Fibroblast of the aortic adventitia (primary cell): ENCODE measurements around the gene WDR70. TPM values are rescaled to one million over a fixed set of nuclear protein-coding genes. Genes with fewer than 3 reads are reported as not detected.

ENCODE experiments used
- DNase-seq: peaks from one replicate; pipeline ENCODE4 v3.0.0-alpha.2; 2010; ENCODE audit warnings: low read depth
- H3K4me3 ChIP-seq: 2 replicates; pipeline ENCODE4 v1.5.1; 2011; ENCODE audit warnings: low read depth, mild to moderate bottlenecking, control low read depth, low read length, moderate library complexity
- total RNA-seq: library from RNA; depleted of rRNA; stranded (reverse); fragments of >200 nt; gene quantifications from 2 replicates; pipeline ENCODE4 v1.2.3, GENCODE V29; 2012; ENCODE audit warnings: low replicate concordance
- TF ChIP-seq, protein P1 (sequence below): IDR thresholded peaks from 2 replicates; pipeline ENCODE4 v1.5.1; 2011; ENCODE audit warnings: mild to moderate bottlenecking, low read length, control low read depth, inconsistent platforms; ENCODE audit not compliant: insufficient read depth

The WDR70 gene
- total RNA-seq, 1 donor = 24.6 TPM

DNA sequence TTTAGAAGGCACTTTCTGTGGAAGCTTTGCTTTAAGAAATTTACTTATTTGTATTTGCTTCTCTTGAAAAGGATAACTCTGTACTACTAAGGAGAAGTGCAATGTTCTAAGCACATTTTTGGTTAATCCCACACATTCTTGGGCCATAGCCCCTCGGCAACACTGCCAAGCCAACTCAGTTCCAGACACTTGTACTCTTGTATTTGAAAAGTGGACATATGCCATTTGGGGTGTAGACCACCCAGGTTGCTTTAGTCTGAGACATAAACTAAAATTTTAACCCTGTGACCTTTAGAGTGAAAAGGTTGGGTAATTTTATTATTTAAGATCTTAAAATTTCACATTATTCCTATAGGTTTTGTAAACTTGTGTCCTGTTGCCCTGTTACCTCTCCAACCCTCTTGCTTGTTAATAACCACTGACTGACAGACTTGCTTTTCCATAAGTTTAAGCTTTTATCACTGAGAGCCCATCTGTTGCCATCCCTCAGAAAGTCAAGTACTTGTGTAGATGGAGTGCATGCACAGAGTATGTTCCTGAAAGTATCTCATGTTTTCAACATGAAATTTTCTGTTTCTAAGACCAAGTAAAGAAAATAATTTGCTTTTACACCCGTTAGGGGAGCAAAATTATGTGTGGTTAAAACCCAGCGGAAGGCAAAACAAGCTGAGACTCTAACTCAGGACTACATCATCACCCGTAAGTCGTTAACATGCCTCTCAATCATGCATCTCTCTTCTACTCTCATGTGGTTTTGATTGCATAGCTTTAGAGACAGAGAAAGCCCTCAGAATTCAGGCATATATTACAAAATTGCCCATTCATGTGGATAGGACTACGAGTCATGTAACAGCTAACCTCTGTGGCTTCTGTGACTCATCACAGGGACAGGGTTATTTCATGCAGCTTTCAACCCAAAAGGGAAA, 343.4 kb downstream of the WDR70 start:
- peak; percentile 88 for DNase-seq
- TF ChIP-seq, protein P1, sequence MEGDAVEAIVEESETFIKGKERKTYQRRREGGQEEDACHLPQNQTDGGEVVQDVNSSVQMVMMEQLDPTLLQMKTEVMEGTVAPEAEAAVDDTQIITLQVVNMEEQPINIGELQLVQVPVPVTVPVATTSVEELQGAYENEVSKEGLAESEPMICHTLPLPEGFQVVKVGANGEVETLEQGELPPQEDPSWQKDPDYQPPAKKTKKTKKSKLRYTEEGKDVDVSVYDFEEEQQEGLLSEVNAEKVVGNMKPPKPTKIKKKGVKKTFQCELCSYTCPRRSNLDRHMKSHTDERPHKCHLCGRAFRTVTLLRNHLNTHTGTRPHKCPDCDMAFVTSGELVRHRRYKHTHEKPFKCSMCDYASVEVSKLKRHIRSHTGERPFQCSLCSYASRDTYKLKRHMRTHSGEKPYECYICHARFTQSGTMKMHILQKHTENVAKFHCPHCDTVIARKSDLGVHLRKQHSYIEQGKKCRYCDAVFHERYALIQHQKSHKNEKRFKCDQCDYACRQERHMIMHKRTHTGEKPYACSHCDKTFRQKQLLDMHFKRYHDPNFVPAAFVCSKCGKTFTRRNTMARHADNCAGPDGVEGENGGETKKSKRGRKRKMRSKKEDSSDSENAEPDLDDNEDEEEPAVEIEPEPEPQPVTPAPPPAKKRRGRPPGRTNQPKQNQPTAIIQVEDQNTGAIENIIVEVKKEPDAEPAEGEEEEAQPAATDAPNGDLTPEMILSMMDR = no peak
- no peak overlapping the region for H3K4me3 ChIP-seq

DNA sequence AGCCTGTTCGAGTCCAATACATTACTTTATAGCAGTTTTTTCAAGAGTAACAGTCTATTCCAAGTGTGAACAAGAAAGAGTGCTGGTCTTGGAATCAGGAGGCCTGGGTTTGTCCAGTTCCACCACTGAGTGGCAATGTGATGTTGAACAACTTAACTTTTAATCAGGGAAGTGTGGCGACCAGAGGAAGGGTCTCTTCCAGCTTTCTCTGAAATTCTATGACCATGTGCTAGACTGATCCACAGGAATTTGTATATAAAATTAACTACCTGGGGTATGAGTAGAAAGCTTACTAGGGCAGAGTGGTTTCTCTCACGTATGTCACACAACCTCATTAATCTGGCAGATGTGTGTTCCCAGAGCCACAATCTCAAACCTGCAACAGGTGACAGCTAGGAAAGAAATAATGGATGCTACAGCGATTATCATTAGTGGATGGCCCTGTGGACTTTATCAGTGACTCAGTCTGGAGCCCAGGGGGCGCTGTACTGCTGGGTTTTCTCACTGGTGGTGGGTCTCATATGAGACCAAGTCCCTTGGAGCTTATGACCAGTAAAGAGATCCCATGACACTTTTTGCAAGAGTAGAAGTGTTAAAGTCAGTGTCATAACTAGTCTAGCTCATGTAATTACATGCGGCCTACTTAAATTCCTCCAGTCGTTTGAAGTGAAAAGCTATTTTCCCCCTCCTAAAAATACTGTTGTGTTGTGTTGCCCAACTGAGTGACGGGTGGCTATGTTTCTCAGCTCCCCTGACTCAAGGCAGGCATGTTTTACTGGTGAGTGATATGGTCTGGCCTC, 344.2 kb downstream of the WDR70 start:
- TF ChIP-seq, protein P1 = peak; percentile 42
- no peak for DNase-seq
- no peak overlapping the region for H3K4me3 ChIP-seq

DNA sequence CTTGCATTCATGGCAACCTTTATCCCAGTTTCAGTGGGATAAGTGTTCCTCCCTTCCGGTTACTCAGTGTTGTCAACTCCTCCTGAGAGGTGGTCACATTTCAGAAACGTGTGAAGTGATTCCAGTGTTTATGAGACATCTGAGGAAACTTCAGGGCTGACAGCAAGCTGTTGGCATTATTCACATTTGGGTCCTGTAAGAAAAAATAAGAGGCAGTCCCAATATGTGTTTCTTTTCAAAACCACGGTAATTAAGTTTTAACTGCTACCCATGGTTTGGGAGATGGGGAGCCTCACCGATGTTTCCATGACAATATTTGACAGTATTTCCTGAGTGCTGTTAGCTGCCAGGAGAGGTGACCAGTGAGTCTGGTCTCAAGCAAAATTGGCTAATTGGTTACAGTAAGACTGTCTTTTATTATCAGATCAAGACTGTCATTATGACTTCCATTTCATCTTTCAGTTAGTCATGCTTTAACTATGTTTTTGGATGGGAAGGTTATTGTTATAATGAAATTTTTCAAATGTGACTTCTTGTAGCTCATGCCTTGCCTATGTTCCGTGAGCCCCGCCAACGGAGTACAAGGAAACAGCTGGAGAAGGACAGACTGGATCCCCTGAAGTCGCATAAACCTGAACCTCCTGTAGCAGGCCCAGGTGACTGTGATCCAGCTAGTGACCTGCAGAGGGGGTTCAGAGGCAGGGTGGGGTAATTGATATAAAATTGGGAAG, 345.4 kb downstream of the WDR70 start:
- TF ChIP-seq, protein P1 = no peak
- no peak for DNase-seq
- no peak overlapping the region for H3K4me3 ChIP-seq

DNA sequence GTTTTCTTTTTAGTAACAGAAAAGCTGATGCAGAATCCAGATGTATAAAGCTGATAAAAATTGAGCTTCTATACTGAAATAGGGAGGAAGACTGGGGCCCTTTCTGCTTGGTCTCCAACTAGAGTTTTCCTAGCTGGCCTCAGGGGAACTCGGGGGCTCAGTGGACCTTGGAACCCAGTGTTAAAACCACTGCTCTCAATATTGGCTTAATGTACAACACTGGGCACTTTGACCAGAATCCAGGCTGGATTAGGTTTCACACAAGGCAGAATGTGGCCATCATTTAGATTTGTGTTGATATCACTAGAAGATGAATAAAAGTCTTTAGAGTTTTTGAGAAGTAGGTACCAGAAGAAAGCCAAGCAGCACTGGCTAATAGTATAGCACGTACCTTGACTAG, 346.1 kb downstream of the WDR70 start:
- DNase-seq = no peak
- TF ChIP-seq, protein P1 = no peak
- H3K4me3 ChIP-seq = no peak overlapping the region

DNA sequence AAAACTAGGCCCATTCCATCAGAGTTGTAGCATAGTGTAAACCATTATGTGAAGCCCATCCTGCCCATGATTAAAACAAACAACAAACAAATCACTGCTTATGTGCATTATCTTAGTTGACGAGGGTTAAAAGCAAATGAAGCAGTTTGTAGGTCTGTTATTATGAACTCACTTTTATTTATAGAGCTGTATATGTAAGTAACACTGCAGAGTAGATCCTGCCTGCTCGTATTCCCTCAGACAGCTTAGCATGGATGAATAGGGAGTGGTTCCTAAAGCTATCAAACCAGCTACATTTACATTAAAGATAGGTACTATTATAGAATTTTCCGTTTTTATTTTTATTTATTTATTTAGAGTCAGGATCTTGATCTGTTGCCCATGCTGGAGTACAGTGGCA, 348.1 kb downstream of the WDR70 start:
- TF ChIP-seq, protein P1 = no peak
- DNase-seq = no peak
- no peak overlapping the region for H3K4me3 ChIP-seq

DNA sequence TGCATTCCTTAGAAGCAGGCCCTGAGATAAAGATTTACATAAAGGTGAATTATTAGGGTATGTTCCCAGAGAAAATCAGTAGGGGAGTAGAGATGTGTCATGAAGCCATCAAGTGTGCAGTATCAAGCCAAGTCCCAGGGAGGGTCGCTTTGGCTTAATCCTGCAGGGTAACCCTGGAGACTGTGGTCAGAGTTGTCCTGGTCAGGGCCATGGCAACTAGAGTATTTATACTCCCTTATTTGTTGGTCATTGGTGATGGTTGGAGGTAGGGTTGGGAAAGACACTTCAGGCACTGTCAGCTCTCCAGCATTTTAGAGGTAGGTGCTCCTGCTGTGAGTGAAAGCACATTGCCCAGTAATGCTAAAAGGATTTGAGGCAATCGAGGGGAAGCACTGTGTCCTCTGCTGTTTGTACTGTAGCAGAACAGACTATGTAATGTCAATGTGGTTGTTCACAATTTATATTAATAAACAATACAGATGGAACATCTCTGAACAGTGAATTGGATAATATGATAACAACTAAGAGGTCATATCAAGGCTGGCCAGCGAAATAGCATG, 351.9 kb downstream of the WDR70 start:
- H3K4me3 ChIP-seq = no peak overlapping the region
- TF ChIP-seq, protein P1 = no peak
- DNase-seq = no peak
